Central memory CD8-positive, alpha-beta T cell (primary cell): ENCODE data around the gene KCNN1.
A peak's percentile ranks its signal among the peaks of the same experiment; 100 is the strongest.
"Not testable (repeated sequence)": the region's sequence is repeated elsewhere in the genome, so short reads cannot be mapped to it uniquely, and the experiment has no call there.

Source experiments
- ATAC-seq: fragments of 150-1000 bp; cut with Tn5 transposase; replicated peaks from 2 replicates; pipeline ENCODE4 v1.10.0; 2022; ENCODE audit warnings: mild to moderate bottlenecking, moderate FRiP score, moderate number of reproducible peaks; ENCODE audit not compliant: poor library complexity, severe bottlenecking; ENCODE audit errors: extremely low read depth
- DNase-seq, 2 donors: peaks; one replicate each; pipeline ENCODE4 v3.0.0; 2021; ENCODE audit warnings: low spot score in 2 of 2
- H3K27ac Mint-ChIP-seq: one replicate; pipeline ENCODE4 v1.8.0; 2022; ENCODE audit warnings: low read depth, mild to moderate bottlenecking, moderate library complexity, mixed read lengths
- H3K27me3 Mint-ChIP-seq: one replicate; pipeline ENCODE4 v1.8.0; 2022; ENCODE audit warnings: mixed read lengths
- H3K36me3 Mint-ChIP-seq: one replicate; pipeline ENCODE4 v1.8.0; 2022; ENCODE audit warnings: mild to moderate bottlenecking, moderate library complexity, mixed read lengths; ENCODE audit not compliant: insufficient read depth
- H3K4me1 Mint-ChIP-seq: one replicate; pipeline ENCODE4 v1.8.0; 2022; ENCODE audit warnings: mixed read lengths
- H3K4me3 Mint-ChIP-seq: one replicate; pipeline ENCODE4 v1.8.0; 2022; ENCODE audit warnings: mild to moderate bottlenecking, moderate library complexity, mixed read lengths
- H3K9me3 Mint-ChIP-seq: one replicate; pipeline ENCODE4 v1.8.0; 2022; ENCODE audit warnings: mixed read lengths

Gene KCNN1

DNA sequence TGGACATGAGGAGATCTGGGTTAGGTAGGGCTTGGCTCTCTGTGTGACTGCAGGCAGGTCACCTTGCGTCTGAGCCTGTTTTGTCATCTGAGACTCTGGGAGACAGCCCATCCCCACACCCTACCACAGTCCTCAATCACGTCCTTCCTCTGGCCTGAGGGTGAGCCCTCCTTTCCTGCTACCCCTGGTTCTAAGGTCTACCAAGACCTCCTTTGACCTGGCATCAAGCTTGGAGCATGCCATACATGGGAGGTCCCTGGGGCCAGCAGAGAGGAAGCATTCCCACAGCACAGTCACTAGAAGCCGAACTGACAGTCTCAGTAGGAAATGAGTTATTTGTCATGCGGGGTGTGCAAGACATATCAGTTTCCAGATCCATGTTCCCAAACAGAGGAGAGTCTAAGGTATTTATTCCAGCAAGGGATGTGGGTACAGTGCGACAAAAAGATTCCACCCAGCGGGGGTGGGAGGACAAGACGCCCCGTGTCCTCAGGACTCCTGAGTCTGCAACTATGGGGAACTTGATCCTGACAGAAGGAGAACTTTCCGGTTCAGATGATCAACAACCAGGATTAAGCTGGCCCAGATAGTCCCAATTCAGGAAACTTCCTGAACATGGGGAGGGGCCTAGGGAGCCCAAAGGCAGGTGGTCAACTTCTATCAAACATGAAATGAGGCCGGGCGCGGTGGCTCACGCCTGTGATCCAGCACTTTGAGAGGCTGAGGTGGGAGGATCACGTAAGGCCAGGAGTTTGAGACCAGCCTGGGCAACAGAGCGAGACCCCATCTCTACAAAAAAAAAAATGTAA is 50.6 kb downstream of the KCNN1 start:
- H3K9me3 Mint-ChIP-seq, result no peaks in the 10 kb centered on the region
- DNase-seq, result no peak
- H3K27ac Mint-ChIP-seq, result peak overlapping the region; percentile 49
- peaks cover 44% of the 10 kb centered on the region for H3K4me1 Mint-ChIP-seq
- peaks cover 25% of the 10 kb centered on the region for H3K36me3 Mint-ChIP-seq
- H3K4me3 Mint-ChIP-seq, result no peak overlapping the region
- ATAC-seq, result no peak
- H3K27me3 Mint-ChIP-seq, result no peaks in the 10 kb centered on the region

DNA sequence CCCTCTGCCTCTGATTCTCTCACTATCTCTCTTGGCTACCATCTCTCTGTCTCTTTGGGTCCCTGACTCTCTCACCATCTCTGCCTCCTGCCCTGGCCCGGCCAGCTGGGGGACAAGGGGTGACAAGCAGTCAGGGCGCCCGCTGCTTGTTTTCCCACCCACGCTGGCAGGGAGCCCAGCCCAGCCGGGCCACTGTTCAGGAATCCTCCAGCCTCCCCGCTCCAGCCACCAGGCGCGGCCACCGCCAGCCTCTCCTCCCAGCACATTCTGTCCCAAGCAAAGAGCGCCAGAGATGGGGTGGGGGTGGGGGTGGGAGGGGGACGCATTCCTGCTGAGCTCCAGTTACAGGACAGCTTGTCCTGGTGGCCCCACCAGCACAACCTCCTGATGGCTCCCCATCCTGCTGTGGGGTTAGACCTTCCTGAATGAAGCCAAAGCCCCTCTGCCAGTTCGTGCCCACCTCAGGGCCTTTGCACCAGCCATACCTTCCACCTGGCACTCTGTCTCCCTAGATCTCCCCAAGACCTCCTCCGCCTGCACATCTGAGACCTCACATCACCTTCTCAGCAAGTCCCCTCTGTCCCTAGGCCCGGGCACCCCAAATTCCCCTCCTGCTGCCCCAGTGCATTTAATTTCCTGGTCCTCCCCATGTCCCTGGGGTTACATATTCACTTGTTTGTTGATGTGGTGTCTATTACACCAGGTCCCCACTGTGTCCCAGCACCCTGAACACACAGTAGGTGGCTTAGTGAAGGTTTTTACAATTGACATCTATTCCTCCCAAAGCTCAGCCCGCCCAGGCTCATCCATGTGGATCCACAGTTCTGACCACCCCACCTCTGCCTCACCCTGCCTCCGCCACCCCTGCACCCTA is 53.5 kb downstream of the KCNN1 start:
- H3K27me3 Mint-ChIP-seq, result no peaks in the 10 kb centered on the region
- no peaks in the 10 kb centered on the region for H3K9me3 Mint-ChIP-seq
- ATAC-seq, result no peak
- peak overlapping the region; percentile 29 for H3K4me3 Mint-ChIP-seq
- peaks cover 38% of the 10 kb centered on the region for H3K4me1 Mint-ChIP-seq
- DNase-seq, result no peak
- H3K36me3 Mint-ChIP-seq, result peaks cover 7% of the 10 kb centered on the region
- peak overlapping the region; percentile 12 for H3K27ac Mint-ChIP-seq

DNA sequence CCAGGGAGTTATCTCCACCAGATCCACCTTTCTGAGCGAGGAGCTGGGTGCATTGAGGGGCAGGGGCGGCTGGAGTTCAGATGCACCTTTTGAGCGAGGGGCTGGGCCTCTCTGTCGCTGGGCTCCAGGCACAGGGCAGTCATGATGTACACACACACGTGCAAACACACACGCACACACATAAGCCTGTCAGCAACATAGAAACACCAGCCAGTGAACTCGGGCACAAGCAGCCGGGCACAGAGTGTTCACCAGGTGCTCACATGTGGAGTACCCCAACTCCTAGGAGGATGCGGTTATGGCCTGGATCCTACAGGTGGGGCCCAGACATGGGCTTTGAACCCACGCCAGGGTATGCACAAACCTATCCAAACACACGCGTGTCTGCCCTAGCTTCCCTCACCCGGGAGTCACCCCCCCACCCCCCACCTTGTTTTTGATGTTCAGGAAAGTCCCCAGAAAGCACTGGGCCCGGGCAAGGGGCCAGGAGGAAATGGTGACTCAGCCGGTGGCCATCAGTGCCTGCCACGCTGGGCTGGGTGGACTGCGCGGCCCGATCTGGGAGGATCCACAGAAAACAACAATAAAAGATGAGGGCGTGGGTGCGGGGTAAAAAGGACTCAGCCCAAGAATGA is 54.3 kb downstream of the KCNN1 start:
- ATAC-seq, result peak; percentile 57
- Mint-ChIP-seq H3K4me1 (peaks cover 38% of the 10 kb centered on the region), H3K27ac (peak overlapping the region; percentile 89), H3K4me3 (peak overlapping the region; percentile 29), H3K27me3 (no peaks in the 10 kb centered on the region), H3K9me3 (no peaks in the 10 kb centered on the region), H3K36me3 (peaks cover 8% of the 10 kb centered on the region)
- DNase-seq, result no peak

DNA sequence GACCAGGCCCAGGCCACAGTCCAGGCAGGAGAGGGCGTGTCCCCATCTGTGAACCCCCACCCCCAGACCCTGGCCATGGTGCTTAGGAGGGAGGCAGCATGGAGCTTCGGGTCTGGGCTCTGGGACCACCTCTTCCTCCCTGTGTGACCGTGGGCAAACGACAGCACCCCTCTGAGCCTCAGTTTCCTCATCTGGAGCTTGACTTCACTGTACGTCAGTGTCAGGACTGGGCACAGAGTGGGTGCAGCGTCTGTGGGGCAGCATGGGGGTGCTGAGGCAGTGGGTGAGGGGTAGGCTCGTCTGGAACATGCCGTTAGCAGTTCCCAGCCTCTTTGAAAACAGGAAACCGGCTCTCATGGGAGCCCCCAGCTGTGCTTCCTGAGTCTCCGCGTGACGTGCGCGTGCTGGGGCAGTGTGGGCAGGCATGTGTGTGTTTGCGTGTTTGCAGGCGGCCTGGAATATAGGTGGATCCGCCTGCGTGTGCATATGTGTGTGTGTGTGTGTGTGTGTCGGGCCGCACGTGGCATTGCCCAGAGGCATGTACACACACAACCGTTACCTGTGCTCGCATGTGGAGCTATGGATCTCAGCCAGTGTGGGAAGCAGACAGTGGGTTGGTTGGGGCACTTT is 56.8 kb downstream of the KCNN1 start:
- Mint-ChIP-seq H3K27me3 (no peaks in the 10 kb centered on the region), H3K27ac (peak overlapping the region; percentile 63), H3K36me3 (peaks cover 8% of the 10 kb centered on the region), H3K4me3 (peak overlapping the region; percentile 43), H3K9me3 (no peaks in the 10 kb centered on the region), H3K4me1 (peaks cover 33% of the 10 kb centered on the region)
- ATAC-seq (peak; percentile 76), DNase-seq (peak in 1 of 2 donors; percentile 44)

DNA sequence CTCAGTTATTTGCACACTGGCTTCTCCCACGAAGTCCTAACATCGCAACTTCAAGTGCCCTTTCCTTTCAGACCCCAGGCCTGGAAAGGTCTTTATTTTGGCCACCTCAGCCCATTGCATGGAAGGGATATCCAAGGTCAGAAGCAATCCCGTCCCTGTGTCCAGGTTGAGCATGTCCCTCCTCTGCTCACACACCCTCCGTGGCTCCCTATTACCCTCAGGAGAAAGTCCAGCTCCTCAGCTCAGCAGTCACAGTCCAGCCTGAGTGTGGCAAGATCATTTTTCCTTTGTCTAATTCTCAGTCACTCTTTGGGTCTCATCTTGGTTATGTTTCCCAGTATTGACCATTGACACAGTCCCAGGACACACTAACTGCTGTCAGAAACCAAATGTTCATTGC is 60.2 kb downstream of the KCNN1 start:
- Mint-ChIP-seq H3K27ac (no peak overlapping the region), H3K27me3 (no peaks in the 10 kb centered on the region), H3K4me1 (peaks cover 20% of the 10 kb centered on the region), H3K36me3 (peaks cover 5% of the 10 kb centered on the region), H3K9me3 (no peaks in the 10 kb centered on the region), H3K4me3 (no peak overlapping the region)
- DNase-seq (no peak), ATAC-seq (no peak)

DNA sequence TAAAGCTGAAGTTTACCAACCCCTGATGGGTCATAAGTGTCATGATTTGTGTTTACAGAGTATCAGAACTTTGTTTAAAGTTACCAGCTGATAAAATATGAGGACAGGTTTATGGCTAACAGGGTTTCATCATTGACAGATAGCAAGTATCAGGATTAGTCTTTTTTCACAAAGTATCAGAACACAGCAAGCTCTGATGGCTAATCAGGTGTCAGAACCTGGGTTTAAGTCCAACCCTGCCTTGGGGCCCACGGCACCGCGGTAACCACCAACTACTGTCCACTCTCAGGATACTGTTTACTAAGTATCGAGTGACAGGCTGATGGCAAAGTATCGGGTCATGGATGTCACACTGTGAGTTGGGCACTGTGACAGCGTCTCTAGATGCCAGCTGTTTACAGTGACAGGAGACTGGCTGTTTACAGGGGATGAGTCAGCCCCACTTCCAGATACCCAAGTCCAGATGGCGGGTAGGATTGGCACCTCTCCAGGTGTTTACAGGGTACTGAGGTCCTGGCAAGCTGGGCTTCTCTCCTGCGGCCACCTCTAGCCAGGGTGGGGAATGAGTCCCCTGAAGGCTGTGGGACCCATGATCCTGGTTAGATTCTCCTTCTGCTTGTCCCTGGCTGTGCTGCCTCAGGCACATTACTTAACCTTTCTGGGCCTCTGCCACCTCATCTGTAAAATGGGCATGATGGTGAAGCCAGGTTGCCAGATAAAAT is 62.9 kb downstream of the KCNN1 start:
- Mint-ChIP-seq H3K27me3 (no peaks in the 10 kb centered on the region), H3K36me3 (peaks cover 2% of the 10 kb centered on the region), H3K4me3 (no peak overlapping the region), H3K9me3 (no peaks in the 10 kb centered on the region), H3K27ac (no peak overlapping the region), H3K4me1 (peaks cover 4% of the 10 kb centered on the region)
- DNase-seq (no peak), ATAC-seq (no peak)

DNA sequence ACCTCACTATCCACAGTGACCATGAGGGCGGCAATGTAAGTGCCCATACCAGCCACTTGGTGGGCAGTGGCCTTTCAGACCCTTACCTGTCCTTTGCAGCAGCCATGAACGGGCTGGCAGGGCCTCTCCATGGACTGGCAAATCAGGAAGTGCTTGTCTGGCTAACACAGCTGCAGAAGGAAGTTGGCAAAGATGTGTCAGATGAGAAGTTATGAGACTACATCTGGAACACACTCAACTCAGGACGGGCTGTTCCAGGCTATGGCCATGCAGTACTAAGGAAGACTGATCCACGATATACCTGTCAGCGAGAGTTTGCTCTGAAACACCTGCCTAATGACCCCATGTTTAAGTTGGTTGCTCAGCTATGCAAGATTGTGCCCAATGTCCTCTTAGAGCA is 64.5 kb downstream of the KCNN1 start:
- not testable (repeated sequence) for H3K27me3 Mint-ChIP-seq, H3K36me3 Mint-ChIP-seq, ATAC-seq, H3K27ac Mint-ChIP-seq, H3K9me3 Mint-ChIP-seq, DNase-seq, H3K4me1 Mint-ChIP-seq, H3K4me3 Mint-ChIP-seq

DNA sequence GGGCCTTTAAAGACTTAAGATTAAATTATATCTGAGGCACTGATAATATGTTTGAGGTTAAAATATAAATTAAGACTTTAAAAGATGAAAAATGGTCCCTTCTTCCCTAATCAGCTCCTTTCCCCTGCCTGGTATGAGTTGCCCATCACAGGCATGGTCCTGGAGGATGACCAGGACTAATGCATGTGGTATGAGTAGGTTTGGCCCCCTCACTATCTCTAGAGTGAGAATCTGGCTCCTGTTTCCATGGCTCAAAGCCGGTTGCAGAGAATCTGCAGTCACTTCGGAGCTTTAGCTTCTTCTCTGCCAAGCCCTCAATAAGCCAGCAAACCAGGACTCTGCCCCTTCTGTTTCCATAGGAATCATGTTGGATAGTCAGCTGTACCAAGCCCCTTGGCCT is 65.2 kb downstream of the KCNN1 start:
- not testable (repeated sequence) for DNase-seq, H3K27me3 Mint-ChIP-seq, H3K27ac Mint-ChIP-seq, H3K36me3 Mint-ChIP-seq, ATAC-seq, H3K4me1 Mint-ChIP-seq, H3K9me3 Mint-ChIP-seq, H3K4me3 Mint-ChIP-seq

DNA sequence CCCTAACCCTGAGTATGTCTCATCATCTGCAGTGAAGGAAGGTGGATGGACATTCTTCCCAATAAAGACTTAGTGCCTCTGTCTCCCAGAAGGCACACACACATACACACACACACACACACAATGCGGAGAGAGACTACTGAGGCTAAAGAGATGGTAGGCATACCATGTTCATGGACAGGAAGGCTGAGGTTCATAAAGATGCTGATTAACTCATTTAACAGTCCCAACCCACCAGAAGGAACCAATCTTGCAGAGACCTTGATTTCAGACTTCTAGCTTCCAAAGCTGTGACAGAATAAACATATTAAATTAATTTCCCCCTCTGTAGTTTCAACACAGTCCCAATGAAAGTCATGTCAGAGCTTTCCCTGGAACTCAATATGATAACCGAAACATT is 74.1 kb downstream of the KCNN1 start:
- ATAC-seq, result no peak
- H3K9me3 Mint-ChIP-seq, result no peaks in the 10 kb centered on the region
- H3K27ac Mint-ChIP-seq, result no peak overlapping the region
- H3K27me3 Mint-ChIP-seq, result no peaks in the 10 kb centered on the region
- peaks cover 7% of the 10 kb centered on the region for H3K36me3 Mint-ChIP-seq
- no peak overlapping the region for H3K4me3 Mint-ChIP-seq
- DNase-seq, result no peak
- H3K4me1 Mint-ChIP-seq, result peaks cover 31% of the 10 kb centered on the region

DNA sequence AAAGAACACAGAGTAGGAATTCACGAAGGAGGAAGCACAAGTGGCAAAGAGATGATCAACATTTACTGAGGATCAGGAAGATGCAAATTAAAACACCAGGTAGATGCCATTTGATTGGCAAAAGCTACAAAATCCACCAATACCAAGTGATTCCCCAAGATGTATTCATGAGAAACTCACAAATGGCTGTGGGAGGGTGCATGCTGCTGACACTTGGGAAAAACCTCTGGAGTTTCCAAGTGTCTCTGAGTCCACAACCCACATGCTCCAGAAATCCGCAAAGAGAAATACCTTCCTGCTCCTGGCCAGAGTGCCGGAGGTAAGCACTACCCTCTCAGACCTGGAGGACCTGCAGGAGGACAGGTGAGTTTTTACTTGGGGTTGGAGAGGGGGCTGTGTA is 76.8 kb downstream of the KCNN1 start:
- Mint-ChIP-seq H3K36me3 (peaks cover 9% of the 10 kb centered on the region), H3K27ac (peak overlapping the region; percentile 91), H3K4me3 (peak overlapping the region; percentile 77), H3K4me1 (peaks cover 38% of the 10 kb centered on the region), H3K27me3 (no peaks in the 10 kb centered on the region), H3K9me3 (no peaks in the 10 kb centered on the region)
- ATAC-seq, result no peak
- DNase-seq, result no peak

DNA sequence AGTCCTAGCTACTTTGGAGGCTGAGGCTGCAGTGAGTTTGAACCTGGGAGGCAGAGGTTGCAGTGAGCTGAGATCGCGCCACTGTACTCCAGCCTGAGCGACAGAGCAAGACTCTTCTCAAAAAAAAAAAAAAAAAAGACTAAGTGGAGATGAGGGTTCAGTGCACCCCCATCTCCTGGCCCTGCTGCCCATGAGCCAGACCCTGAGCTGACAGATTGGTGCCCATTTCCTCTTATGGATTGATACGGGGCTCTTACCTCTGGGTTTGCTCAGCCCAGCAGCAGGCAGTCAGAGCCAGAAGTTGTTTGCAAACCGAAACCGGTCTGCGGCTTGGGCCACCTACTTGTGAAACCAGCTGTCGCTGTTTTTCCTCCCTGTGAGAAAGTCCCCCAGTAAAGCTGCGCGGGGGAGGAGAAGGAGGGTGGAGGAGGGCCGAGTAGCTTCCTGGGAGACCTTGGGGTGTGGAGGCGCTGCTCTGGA is 78.0 kb downstream of the KCNN1 start:
- Mint-ChIP-seq H3K27ac (peak overlapping the region; percentile 91), H3K36me3 (peaks cover 9% of the 10 kb centered on the region), H3K4me3 (peak overlapping the region; percentile 77), H3K4me1 (peaks cover 39% of the 10 kb centered on the region), H3K27me3 (no peaks in the 10 kb centered on the region), H3K9me3 (no peaks in the 10 kb centered on the region)
- DNase-seq (peak; percentile 58 to 81), ATAC-seq (peak; percentile 99)
